Hypothalamus (tissue), 51 donors: Measurements from ENCODE around the gene FOXJ1.
A peak's percentile ranks its signal among the peaks of the same experiment; 100 is the strongest.

ENCODE experiments used
- DNase-seq, 51 donors: peaks; one replicate each; lab custom pipeline; 2025; lab: John Stamatoyannopoulos, UW

FOXJ1 gene

DNA sequence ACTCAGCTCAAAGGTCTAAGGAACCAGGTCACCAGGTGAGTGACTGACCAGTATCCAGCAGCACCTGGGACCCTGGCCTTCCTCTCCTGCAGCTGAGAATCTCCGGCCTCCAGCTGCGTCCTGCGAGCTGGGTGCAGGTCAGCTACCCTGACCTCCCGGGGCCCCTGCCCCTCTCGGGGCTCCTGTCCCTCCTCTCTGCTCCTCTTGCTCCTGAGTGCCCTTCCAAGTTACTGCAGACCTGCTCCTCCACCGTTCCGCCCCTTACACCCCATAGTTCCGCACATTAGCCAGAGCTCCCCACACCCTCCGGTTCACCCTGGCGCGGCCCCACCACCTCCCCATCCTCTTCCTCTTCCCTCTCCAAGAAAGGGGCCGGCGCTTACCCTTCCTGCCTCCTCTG lies 10.6 kb downstream of the FOXJ1 start:
- no peak for DNase-seq

DNA sequence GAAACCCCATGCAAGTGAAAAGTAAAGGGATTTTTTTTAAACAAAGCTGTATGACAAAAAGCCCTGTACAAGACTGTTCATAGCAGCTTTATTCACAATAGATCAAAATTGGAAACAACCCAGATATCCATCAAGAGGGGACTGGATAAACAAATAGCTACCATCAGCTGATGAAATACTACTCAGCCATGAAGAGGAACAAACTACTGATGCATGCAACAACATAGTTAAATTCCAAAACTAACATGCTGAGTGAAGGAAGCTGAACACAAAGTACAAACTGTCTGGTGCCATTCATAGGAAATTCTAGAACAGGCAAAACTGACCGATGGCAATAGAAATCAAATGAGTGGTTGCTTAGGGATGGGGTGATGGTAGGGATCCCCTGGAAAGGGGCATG lies 15.1 kb downstream of the FOXJ1 start:
- no peak for DNase-seq

DNA sequence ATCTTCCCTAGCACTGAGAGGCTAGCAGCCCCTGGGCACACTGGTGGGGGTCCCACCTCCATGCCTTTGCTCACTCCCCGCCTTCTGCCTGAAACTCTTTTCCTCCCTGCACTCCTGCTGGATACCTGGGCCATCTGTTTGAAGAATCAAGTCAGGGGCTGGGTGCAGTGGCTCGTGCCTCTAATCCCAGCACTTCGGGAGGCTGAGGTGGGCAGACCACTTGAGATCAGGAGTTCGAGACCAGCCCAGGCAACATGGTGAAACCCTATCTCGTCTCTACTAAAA lies 15.7 kb downstream of the FOXJ1 start:
- no peak for DNase-seq

DNA sequence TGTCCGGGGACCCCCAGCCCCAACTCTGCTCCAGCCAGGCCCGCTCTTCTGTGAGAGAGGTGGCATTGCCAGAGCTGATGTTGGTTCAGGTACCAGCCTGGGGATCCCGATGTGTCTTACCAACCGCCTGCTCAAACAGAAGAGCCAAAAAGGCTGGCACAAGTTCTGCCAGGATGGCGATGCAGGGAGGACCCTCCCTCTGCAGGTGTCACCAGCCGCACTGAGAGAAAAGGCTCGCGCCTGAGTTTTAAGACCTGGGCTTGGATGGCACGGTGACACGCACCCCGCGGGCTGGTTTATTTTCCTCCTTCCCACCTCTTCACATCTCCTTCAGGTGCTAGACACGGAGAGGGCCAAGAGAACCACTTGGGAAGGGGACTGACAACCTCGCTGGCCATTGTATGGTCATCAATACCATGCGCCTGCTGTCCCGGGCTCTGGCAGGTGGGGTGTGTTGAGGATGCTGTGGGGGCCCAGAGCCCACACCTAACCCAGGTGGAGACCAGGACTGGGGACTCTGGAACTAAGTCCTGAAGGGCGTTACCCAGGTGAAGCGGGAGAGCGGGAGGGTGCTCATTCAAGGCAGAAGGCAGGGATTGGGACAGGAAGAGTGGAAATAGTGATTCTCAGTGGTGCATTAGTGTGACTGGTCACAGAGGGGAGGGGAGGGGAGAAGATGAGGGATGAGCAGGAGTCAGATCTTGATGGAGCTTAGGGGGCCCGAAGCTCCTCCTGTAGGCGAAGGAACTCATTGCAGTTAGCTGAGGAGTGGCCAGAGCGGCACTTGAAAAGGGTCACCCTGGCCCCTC lies 16.3 kb downstream of the FOXJ1 start:
- DNase-seq = no peak

DNA sequence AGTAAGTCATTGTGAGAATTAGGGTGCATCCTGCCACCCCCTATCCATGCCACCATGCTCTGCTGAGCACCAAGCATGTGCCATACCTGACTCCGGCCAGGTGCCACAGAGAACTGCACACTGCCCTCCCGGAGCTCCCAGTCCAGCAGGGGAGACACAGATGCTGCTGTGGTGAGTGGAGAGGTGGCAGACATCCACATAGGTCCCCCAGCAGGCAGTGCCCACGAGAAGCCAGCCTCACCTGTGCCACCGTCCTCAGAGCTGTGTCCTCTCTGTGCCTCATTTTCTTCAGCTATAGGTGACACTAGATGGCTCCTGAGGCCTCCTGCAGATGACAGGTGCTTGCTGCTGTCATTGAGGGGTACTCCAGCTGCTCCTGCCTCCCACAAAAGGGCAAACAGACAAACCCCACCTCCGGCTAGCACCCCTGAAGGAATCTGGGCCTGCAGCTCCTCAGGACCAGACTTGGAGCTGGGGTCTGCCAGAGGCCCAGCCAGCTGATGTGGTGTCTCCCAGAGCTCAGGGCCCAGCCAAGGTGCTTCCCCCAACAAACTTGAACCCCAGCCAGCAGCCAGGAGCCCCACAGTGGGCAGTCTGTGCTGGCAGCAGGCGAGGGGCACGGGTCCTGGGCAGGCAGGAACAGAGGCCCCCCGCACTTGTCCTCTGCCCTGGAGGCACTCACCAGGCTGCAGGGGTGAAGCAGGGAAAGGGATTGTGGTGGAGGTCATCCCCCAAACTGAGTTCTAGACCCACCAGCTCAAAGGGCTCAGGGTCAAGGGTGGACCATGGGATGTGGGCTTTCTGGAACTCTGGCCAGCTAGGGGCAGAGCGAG lies 17.1 kb downstream of the FOXJ1 start:
- no peak for DNase-seq

DNA sequence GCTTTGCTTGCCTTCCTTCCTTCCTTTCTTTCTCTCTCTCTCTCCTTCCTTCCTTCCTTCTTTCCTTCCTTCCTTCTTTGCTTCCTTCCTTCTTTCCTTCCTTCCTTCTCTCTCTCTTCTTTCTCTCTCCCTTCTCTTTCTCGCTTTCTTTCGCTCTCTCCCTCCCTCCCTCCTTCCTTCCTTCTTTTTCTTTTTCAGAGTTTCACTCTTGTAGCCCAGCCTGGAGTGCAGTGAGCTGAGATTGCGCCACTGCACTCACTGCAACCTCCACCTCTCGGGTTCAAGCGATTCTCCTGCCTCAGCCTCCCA lies 17.9 kb downstream of the FOXJ1 start:
- no peak for DNase-seq

GRCh38 chr17:76122431-76123190 lies 18.4 kb downstream of the FOXJ1 start:
- no peak for DNase-seq

DNA sequence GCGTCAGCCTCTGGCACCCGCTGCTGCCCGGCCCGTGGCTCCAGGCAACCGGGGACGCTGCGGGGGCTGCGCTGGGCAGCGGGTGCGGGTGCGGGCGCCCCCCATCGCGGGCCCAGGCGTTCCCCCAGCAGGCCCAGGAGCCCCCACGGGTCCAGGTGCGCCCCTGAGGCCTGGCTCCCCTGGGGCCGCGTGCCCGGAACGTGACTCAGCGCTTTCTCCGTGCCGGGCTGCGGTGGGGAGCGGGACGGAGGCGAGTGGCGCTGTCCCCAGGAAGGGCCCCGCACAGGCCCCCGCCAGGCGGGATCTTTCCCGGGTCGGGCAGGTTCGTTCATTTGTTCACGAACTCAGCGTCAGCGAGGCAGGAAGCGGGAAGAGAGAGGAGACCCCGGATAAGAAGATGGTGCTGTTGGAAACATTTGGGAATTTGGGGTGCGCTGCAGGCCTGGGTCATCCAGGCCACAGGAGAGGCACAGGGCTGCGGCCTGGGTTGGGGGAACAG lies 19.1 kb downstream of the FOXJ1 start:
- peak in 5 of 51 donors; percentile 31 to 44 (median 40) for DNase-seq

GRCh38 chr17:76120658-76121008 lies 20.4 kb downstream of the FOXJ1 start:
- no peak for DNase-seq

- DNase-seq = no peak
These were observed 21.4 kb downstream of the FOXJ1 start for GRCh38 chr17:76119409-76120371.

DNA sequence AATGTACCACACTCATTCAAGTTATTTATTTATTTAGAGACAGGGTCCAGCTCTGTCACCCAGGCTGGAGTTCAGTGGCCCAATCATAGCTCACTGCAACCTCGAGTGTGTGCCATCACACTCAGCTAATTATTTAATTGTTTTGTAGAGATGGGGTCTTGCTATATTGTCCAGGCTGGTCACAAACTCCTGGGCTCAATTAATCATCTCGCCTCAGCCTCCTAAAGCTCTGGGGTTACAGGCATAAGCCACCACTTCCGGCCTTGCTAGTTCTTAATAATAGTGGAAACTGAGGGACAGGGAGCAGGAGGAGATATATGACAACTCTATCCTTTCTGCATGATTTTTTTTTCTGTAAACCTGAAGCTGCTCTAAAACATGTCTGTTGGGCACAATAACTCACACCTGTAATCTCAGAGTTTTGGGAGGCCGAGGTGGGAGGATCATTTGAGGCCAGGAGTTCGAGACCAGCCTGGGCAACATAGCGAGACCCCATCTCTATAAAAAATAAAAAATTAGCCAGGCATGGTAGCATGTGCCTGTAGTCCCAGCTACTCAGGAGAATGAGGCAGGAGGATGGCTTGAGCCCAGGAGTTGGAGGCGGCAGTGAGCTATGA lies 25.8 kb downstream of the FOXJ1 start:
- DNase-seq = no peak

DNA sequence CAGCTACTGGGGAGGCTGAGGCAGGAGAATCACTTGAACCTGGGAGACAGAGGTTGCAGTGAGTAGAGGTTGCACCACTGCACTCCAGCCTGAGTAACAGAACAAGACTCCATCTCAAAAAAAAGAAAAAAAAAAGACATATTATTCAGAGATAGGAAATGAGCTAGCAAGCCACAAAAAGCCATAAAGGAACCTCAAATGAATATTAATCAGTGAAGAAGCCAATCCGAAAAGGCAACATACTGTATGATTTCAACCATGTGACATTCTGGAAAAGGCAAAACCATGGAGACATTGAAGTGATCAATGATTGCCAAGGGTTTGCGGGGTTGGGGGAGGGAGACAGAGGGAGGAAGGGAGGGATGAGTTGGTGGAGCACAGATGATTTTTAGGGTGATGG lies 29.1 kb downstream of the FOXJ1 start:
- no peak for DNase-seq

GRCh38 chr17:76107509-76107908 lies 33.5 kb downstream of the FOXJ1 start:
- DNase-seq = no peak

GRCh38 chr17:76106703-76107102 lies 34.3 kb downstream of the FOXJ1 start:
- DNase-seq = no peak

DNA sequence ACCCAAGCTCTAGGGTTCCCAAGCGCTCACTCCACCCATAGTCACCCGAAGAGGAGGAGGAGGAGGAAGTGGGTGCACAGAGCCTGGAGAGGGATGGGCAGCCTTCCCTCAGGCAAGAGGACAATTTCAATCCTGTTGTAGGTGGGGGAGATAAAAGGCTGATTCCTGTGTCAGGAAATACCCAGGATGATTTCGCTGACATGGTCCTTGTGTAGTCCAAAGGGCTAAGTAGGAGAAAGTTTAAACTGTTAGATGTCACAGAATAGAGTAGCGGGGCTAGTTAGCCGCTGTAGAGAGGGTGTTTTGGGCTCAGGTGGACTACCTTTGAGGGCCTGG lies 36.2 kb downstream of the FOXJ1 start:
- DNase-seq = no peak

DNA sequence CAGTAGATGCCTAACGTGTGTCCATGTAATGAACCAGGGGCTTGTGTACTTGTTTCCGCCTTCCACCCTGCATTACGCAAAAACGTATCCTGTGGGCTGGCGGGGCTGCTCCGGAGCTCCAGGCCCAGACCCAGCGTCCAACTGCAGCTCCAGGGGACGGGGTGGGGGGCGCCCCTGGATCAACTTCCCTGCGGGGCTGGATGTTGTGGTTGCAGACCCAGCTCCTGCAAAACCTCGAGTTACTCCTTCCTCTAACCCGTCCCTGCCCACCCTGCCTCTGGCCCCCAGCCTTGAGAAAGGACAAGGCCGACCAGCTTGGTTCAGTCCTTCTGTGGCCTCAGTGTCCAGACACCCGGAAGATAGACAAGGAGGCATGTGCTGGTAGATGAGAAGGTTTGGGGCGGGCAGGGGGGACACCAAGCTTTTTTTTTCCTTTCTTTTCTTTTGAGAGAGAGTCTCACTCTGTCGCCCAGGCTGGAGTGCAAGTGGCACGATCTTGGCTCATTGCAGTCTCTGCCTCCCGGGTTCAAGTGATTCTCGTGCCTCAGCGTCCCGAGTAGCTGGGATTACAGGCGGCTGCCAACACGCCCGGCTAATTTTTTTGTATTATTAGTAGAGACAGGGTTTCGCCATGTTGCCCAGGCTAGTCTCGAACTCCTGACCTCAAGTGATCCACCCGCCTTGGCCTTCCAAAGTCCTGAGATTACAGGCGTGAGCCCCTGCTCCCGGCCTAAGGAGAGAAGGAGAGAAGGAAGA lies 36.7 kb downstream of the FOXJ1 start:
- DNase-seq = peak in 2 of 51 donors; percentile 35 to 51

GRCh38 chr17:76103274-76104139 lies 37.5 kb downstream of the FOXJ1 start, which contains the start of gene EXOC7:
TSS of gene EXOC7 (minus strand) at chr17:76103787. CDS start at chr17:76103692, 95 bp downstream.
- peak; percentile 39 to 95 (median 85) for DNase-seq

DNA sequence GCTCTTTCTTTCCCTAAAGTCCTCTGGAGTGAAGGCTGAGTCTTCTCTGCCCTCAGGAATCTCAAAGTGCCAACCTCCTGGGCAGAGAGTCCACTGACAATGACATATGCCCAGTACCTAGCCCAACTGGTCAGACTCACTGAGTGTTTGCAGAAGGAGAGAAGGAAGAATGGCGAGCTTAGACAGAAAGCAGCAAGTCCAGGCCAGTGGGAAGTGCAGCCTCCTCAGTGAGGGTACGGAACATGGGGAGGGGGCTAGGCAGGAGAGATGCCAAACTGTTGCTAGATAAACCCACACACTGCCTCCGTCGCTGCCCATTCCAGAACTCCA lies 38.1 kb downstream of the FOXJ1 start:
- DNase-seq = no peak
